C4-2B (cell line): ENCODE results near the gene CHST12.

Source experiments
- ZFX ChIP-seq: fragments of 450-650 bp; IDR thresholded peaks from 2 replicates; pipeline ENCODE4 v1.6.1; 2017
- TF ChIP-seq, protein P1 (sequence below): fragments of 450-650 bp; conservative IDR thresholded peaks from 2 replicates; pipeline ENCODE4 v1.5.1; 2017; ENCODE audit warnings: mild to moderate bottlenecking

DNA sequence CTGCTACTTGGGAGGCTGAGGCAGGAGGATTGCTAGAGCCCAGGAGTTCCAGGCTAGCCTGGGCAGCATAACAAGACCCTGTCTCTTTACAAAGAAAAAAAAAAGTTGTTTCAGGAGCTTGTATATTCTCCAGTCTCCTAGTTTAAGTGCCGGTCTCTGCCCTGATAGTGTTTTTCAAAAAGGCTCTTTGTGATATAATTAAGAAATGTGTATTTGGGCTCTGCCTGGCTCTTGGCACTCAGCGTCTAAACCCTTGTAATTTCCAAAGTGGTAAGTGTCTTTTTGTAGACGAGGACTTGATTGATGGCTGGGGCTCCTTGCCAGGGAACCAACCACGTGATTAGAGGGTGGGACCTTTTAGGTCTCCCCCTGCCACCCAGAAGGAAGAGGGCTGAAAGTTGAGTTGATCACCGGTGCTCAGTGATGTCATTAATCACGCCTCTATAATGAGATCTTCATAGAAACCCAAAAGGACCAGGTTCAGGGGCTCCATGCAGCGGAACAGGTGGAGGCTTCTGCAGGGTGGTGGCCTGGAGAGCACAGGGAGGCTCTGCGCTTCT is 44.4 kb upstream of the CHST12 start:
- TF ChIP-seq, protein P1, sequence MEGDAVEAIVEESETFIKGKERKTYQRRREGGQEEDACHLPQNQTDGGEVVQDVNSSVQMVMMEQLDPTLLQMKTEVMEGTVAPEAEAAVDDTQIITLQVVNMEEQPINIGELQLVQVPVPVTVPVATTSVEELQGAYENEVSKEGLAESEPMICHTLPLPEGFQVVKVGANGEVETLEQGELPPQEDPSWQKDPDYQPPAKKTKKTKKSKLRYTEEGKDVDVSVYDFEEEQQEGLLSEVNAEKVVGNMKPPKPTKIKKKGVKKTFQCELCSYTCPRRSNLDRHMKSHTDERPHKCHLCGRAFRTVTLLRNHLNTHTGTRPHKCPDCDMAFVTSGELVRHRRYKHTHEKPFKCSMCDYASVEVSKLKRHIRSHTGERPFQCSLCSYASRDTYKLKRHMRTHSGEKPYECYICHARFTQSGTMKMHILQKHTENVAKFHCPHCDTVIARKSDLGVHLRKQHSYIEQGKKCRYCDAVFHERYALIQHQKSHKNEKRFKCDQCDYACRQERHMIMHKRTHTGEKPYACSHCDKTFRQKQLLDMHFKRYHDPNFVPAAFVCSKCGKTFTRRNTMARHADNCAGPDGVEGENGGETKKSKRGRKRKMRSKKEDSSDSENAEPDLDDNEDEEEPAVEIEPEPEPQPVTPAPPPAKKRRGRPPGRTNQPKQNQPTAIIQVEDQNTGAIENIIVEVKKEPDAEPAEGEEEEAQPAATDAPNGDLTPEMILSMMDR, result no peak
- TF ChIP-seq ZFX, result no peak
